Keratinocyte (primary cell): ENCODE data around the gene STAT3. TPM values are rescaled to one million over a fixed set of nuclear protein-coding genes. Genes with fewer than 3 reads are reported as not detected.

Experiments used
- DNase-seq: peaks from one replicate; pipeline ENCODE4 v3.0.0-alpha.2; 2011; ENCODE audit warnings: low read depth, missing footprints, low spot score
- FAIRE-seq: peaks from 2 replicates; lab custom pipeline; 2011; peaks lifted over from hg19 to GRCh38; lab: Jason Lieb, UNC
- H2AFZ ChIP-seq: 2 replicates; pipeline ENCODE4 v1.6.0; 2012; ENCODE audit warnings: low read length, control low read depth, inconsistent platforms; ENCODE audit not compliant: control insufficient read depth
- H3K27ac ChIP-seq: 2 replicates; pipeline ENCODE4 v1.5.1; 2011; ENCODE audit warnings: low read length; ENCODE audit not compliant: control insufficient read depth, insufficient read depth
- H3K27me3 ChIP-seq: 3 replicates; pipeline ENCODE4 v1.6.0; 2011; ENCODE audit warnings: low read length; ENCODE audit not compliant: control insufficient read depth, insufficient read depth; ENCODE audit errors: extremely low read depth
- H3K36me3 ChIP-seq, 2 experiments: 2 replicates in 1 of 2; 3 replicates in 1 of 2; pipeline ENCODE4 v1.5.1; 2011; ENCODE audit warnings: low read length in 2 of 2, mild to moderate bottlenecking in 1 of 2; ENCODE audit not compliant: control insufficient read depth in 2 of 2, insufficient read depth in 2 of 2; ENCODE audit errors: extremely low read depth in 1 of 2
- H3K4me1 ChIP-seq: 3 replicates; pipeline ENCODE4 v1.5.1; 2011; ENCODE audit warnings: low read length; ENCODE audit not compliant: control insufficient read depth, insufficient read depth; ENCODE audit errors: extremely low read depth
- H3K4me2 ChIP-seq: 3 replicates; pipeline ENCODE4 v1.6.0; 2011; ENCODE audit warnings: low read depth, low read length; ENCODE audit not compliant: control insufficient read depth, insufficient read depth; ENCODE audit errors: extremely low read depth
- H3K4me3 ChIP-seq, 3 experiments: fragments of 200-600 bp in 1 of 3; sonication (generic) in 1 of 3; 2 replicates in 2 of 3; 3 replicates in 1 of 3; pipeline ENCODE4 v1.5.1; 2011 to 2016; ENCODE audit warnings: low read length in 3 of 3, mild to moderate bottlenecking in 3 of 3, control low read depth in 2 of 3, inconsistent platforms in 1 of 3, low read depth in 1 of 3, mixed read lengths in 1 of 3, mixed run types in 1 of 3, moderate library complexity in 1 of 3; ENCODE audit not compliant: control insufficient read depth in 2 of 3, insufficient read depth in 2 of 3; ENCODE audit errors: extremely low read depth in 1 of 3
- H3K79me2 ChIP-seq: 2 replicates; pipeline ENCODE4 v1.6.0; 2012; ENCODE audit warnings: low read length; ENCODE audit not compliant: control insufficient read depth, insufficient read depth
- H3K9ac ChIP-seq: 3 replicates; pipeline ENCODE4 v1.6.0; 2011; ENCODE audit warnings: low read length; ENCODE audit not compliant: control insufficient read depth, insufficient read depth; ENCODE audit errors: extremely low read depth
- H3K9me1 ChIP-seq: 3 replicates; pipeline ENCODE4 v1.6.0; 2011; ENCODE audit warnings: low read length; ENCODE audit not compliant: control insufficient read depth, insufficient read depth; ENCODE audit errors: extremely low read depth
- H3K9me3 ChIP-seq: 2 replicates; pipeline ENCODE4 v1.5.1; 2012; ENCODE audit warnings: low read depth, low read length; ENCODE audit not compliant: control insufficient read depth
- H4K20me1 ChIP-seq: 3 replicates; pipeline ENCODE4 v1.6.0; 2011; ENCODE audit warnings: low read length; ENCODE audit not compliant: control insufficient read depth, insufficient read depth; ENCODE audit errors: extremely low read depth
- EZH2 ChIP-seq: IDR thresholded peaks from one replicate; pipeline ENCODE4 v1.6.1; 2012; ENCODE audit warnings: inconsistent platforms, mild to moderate bottlenecking, low read length, moderate library complexity
- dilution Hi-C: fragments of 300-500 bp; cut with MboI; formaldehyde crosslinking; loops from one replicate; pipeline ENCODE4 v1.7.0; 2020; ENCODE audit warnings: low sequenced_read_pairs; ENCODE audit not compliant: extremely low pct_ligation_motif_present
- polyA plus RNA-seq, 5 experiments: library from polyadenylated mRNA; depleted of rRNA in 3 of 5; stranded (reverse) in 3 of 5; stranded (forward) in 1 of 5; unstranded in 1 of 5; fragments of >200 nt; gene quantifications; 1 replicate in 1 of 5; 2 replicates in 3 of 5; 3 replicates in 1 of 5; pipeline versions ENCODE4 v1.2.1 to v1.2.3, GENCODE V29; 2011 to 2012; ENCODE audit warnings: missing spikeins in 2 of 5, low read depth in 1 of 5, low replicate concordance in 1 of 5
- TF ChIP-seq, protein P1 (sequence below), 3 experiments: IDR thresholded peaks in 1 of 3; conservative IDR thresholded peaks in 1 of 3; optimal IDR thresholded peaks in 1 of 3; 2 replicates in 2 of 3; 3 replicates in 1 of 3; pipeline versions ENCODE3 to v1.5.1; 2011; ENCODE audit warnings: low read length in 3 of 3, mild to moderate bottlenecking in 3 of 3, moderate library complexity in 2 of 3, control low read depth in 1 of 3, inconsistent platforms in 1 of 3; ENCODE audit not compliant: insufficient read depth in 2 of 3; ENCODE audit errors: extremely low read depth in 1 of 3

STAT3 gene
- polyA plus RNA-seq, 1 donor (not counting 4 experiments of a cell fraction or from before 2014, with no cell fraction given), result 37.4 TPM

DNA sequence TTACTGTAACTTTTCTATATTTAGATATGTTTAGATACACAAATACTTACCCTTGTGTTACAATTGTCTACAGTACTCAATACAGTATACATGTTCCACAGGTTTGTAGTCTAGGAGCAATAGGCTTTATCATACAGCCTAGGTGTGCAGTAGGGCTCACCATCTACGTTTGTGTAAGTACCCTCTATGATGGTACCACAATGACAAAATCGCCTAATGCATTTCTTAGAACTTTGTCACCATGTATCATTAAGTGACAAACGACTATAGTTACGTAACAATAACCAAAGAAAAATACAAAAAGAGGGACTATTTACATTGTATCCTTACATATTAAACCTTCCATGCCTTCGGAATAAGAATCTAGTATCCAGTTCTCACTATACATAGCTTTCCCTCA, 120.0 kb downstream of the STAT3 start:
- no peaks in the 10 kb centered on the region for H3K27me3 ChIP-seq
- H3K4me3 ChIP-seq, result no peak overlapping the region
- no peaks in the 10 kb centered on the region for H4K20me1 ChIP-seq
- no peak overlapping the region for H2AFZ ChIP-seq
- no peak overlapping the region for H3K9ac ChIP-seq
- no peaks in the 10 kb centered on the region for H3K4me1 ChIP-seq
- DNase-seq, result no peak
- no peak overlapping the region for H3K4me2 ChIP-seq
- H3K9me3 ChIP-seq, result no peaks in the 10 kb centered on the region
- no peak overlapping the region for H3K27ac ChIP-seq
- no peaks in the 10 kb centered on the region for H3K79me2 ChIP-seq
- dilution Hi-C loops, result no loop called here
- TF ChIP-seq, protein P1, sequence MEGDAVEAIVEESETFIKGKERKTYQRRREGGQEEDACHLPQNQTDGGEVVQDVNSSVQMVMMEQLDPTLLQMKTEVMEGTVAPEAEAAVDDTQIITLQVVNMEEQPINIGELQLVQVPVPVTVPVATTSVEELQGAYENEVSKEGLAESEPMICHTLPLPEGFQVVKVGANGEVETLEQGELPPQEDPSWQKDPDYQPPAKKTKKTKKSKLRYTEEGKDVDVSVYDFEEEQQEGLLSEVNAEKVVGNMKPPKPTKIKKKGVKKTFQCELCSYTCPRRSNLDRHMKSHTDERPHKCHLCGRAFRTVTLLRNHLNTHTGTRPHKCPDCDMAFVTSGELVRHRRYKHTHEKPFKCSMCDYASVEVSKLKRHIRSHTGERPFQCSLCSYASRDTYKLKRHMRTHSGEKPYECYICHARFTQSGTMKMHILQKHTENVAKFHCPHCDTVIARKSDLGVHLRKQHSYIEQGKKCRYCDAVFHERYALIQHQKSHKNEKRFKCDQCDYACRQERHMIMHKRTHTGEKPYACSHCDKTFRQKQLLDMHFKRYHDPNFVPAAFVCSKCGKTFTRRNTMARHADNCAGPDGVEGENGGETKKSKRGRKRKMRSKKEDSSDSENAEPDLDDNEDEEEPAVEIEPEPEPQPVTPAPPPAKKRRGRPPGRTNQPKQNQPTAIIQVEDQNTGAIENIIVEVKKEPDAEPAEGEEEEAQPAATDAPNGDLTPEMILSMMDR (optimal IDR thresholded peaks at IDR 0.05 in 1 of 3, IDR thresholded peaks at IDR 0.05 in 1 of 3, conservative IDR thresholded peaks at IDR 0.05 in 1 of 3; ENCODE audit: extremely low read depth in 1 of 3, insufficient read depth in 2 of 3, low read length in 3 of 3), result no peak
- TF ChIP-seq EZH2, result no peak
- no peaks in the 10 kb centered on the region for H3K36me3 ChIP-seq
- H3K9me1 ChIP-seq, result no peaks in the 10 kb centered on the region
- no peak for FAIRE-seq

DNA sequence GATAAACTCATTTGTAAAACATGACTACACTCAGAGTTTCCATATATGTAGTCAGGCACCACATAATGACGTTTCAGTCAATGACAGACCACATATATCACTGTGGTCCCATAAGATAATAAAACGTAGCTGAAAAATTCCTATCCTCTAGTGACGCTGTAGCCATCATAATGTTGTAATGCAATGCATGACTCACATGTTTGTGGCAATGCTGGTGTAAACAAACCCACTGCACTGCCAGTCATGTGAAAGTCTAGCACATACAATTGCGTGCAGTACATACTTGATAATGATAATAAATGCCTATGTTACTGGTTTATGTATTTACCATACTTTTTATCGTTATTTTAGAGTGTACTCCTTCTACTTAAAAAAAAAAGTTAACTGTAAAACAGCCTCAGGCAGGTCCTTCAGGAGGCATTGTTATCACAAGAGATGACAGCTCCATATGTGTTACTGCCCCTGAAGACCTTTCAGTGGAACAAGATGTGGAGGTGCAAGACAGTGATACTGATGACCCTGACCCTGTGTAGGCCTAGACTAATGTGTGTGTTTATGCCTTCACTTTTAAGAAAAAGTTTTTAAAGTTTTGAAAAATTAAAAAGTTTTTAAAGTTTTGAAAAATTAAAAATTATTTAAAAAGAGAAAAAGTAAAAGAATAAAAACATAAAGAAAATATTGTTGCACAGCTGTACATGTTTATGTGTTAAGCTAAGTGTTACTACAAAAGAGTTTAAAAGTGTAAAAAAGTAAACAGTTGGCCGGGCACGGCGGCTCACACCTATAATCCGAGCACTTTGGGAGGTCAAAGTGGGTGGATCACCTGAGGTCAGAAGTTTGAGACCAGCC, 121.1 kb downstream of the STAT3 start:
- H3K4me1 ChIP-seq, result no peaks in the 10 kb centered on the region
- dilution Hi-C loops, result no loop called here
- no peak overlapping the region for H3K27ac ChIP-seq
- H4K20me1 ChIP-seq, result no peaks in the 10 kb centered on the region
- H3K36me3 ChIP-seq, result no peaks in the 10 kb centered on the region
- no peak overlapping the region for H3K4me2 ChIP-seq
- no peak overlapping the region for H3K9ac ChIP-seq
- H3K9me3 ChIP-seq, result no peaks in the 10 kb centered on the region
- H3K9me1 ChIP-seq, result no peaks in the 10 kb centered on the region
- no peak overlapping the region for H3K4me3 ChIP-seq
- TF ChIP-seq, protein P1 (optimal IDR thresholded peaks at IDR 0.05 in 1 of 3, IDR thresholded peaks at IDR 0.05 in 1 of 3, conservative IDR thresholded peaks at IDR 0.05 in 1 of 3; ENCODE audit: extremely low read depth in 1 of 3, insufficient read depth in 2 of 3, low read length in 3 of 3), result no peak
- TF ChIP-seq EZH2, result no peak
- H2AFZ ChIP-seq, result no peak overlapping the region
- H3K79me2 ChIP-seq, result no peaks in the 10 kb centered on the region
- H3K27me3 ChIP-seq, result no peaks in the 10 kb centered on the region
- no peak for FAIRE-seq
- DNase-seq, result no peak
